Pancreas (tissue), 10 donors: ENCODE measurements around the gene EEF1AKMT2. TPM values are rescaled to one million over a fixed set of nuclear protein-coding genes. Genes with fewer than 3 reads are reported as not detected.
A peak's percentile ranks its signal among the peaks of the same experiment; 100 is the strongest.

ENCODE experiments used
- ATAC-seq, 4 donors: fragments of 200-7000 bp; cut with Tn5 transposase; one replicate each; pipeline versions ENCODE4 v1.8.0 to v1.9.1; 2020; ENCODE audit warnings: mild to moderate bottlenecking in 4 of 4, moderate library complexity in 4 of 4
- DNase-seq, 6 donors: peaks; one replicate each; pipeline ENCODE4 v3.0.0-alpha.2; 2020
- FAIRE-seq: peaks from 2 replicates; lab custom pipeline; 2012; peaks lifted over from hg19 to GRCh38; lab: Jason Lieb, UNC
- H3K27ac ChIP-seq, 4 donors: fragments of 200-600 bp; sonication (generic); 1 replicate in 3 of 4; 2 replicates in 1 of 4; pipeline versions ENCODE4 v1.5.0 to v1.8.0; 2020
- H3K27me3 ChIP-seq, 4 donors: fragments of 200-600 bp; one replicate each; pipeline ENCODE4 v1.8.0; 2021
- H3K36me3 ChIP-seq, 3 donors: fragments of 200-600 bp; sonication (generic) in 1 of 3; one replicate each; pipeline versions ENCODE4 v1.5.0 to v1.8.0; 2020 to 2021
- H3K4me1 ChIP-seq, 3 donors: fragments of 200-600 bp; one replicate each; pipeline ENCODE4 v1.8.0; 2021
- H3K4me3 ChIP-seq, 4 donors: fragments of 200-600 bp; sonication (generic) in 2 of 4; one replicate each; pipeline versions ENCODE4 v1.5.0 to v1.8.0; 2020 to 2021
- H3K9me3 ChIP-seq, 4 donors: fragments of 200-600 bp; one replicate each; pipeline ENCODE4 v1.8.0; 2021
- WGBS, 2 donors: extraction: QIAGEN DNeasy Blood & Tissue Kit; methylation state at CpG; one replicate each; pipeline ENCODE4 v1.1.7; 2013; 5-methylcytosine and 5-hydroxymethylcytosine counted together
- intact Hi-C, 3 donors: fragments of 100-400 bp; cut with DNase I; formaldehyde crosslinking; loops; one replicate each; pipeline versions ENCODE4 v1.11.1 to v1.14.2; 2022
- polyA plus RNA-seq, 2 donors: library from polyadenylated mRNA; stranded (reverse); fragments of 200-250 nt; gene quantifications; one replicate each; pipeline ENCODE4 v1.2.3, GENCODE V29; 2013
- total RNA-seq, 6 donors: library from RNA; stranded (reverse); fragmentation: NEBNext Ultra II Directional in 4 of 6; extraction: Animal tissue kit (Norgen Biotek cat#: 25700) in 4 of 6; gene quantifications; one replicate each; pipeline versions ENCODE4 v1.2.1 to v1.2.4, GENCODE V29; 2021 to 2023
- TF ChIP-seq, protein P1 (sequence below), 4 donors: fragments of 200-600 bp; sonication (generic) in 3 of 4; IDR thresholded peaks; one replicate each; pipeline versions ENCODE4 v1.5.0 to v1.8.0; 2021; ENCODE audit warnings: antibody characterized with exemption in 4 of 4
- donor health status: healthy with polysubstance abuse.
- donor health status: DM: no; HTN: no; CAD: no; lungs with moderate emphysema.
- donor health status: DM: no; HTN: no; CAD: no.
- donor health status: control.
- donor health status: control.
- donor health status: Bipolar disorder and iron deficiency.
- donor health status: DM: yes; HTN: yes; CAD: no.
- donor health status: DM: no; HTN: no; CAD: no.
- donor health status: DM: no; HTN: no; CAD: no.
- donor health status: DM: yes; HTN: yes; CAD: no.

Gene EEF1AKMT2
- total and polyA plus RNA-seq, 8 donors = 5.7 to 11.9 (median 8.1) TPM

- H3K27me3 ChIP-seq = no peaks in the 10 kb centered on the region
- no peak for FAIRE-seq
- peaks cover 0 to 6% (median 0%) of the 10 kb centered on the region in 3 donors for H3K36me3 ChIP-seq
- TF ChIP-seq, protein P1, sequence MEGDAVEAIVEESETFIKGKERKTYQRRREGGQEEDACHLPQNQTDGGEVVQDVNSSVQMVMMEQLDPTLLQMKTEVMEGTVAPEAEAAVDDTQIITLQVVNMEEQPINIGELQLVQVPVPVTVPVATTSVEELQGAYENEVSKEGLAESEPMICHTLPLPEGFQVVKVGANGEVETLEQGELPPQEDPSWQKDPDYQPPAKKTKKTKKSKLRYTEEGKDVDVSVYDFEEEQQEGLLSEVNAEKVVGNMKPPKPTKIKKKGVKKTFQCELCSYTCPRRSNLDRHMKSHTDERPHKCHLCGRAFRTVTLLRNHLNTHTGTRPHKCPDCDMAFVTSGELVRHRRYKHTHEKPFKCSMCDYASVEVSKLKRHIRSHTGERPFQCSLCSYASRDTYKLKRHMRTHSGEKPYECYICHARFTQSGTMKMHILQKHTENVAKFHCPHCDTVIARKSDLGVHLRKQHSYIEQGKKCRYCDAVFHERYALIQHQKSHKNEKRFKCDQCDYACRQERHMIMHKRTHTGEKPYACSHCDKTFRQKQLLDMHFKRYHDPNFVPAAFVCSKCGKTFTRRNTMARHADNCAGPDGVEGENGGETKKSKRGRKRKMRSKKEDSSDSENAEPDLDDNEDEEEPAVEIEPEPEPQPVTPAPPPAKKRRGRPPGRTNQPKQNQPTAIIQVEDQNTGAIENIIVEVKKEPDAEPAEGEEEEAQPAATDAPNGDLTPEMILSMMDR (IDR thresholded peaks at IDR 0.05) = no peak
- H3K9me3 ChIP-seq = no peaks in the 10 kb centered on the region
- intact Hi-C loops = no loop called here
- peaks cover 0 to 14% (median 14%) of the 10 kb centered on the region in 3 donors for H3K4me1 ChIP-seq
- no peak for DNase-seq
- 90% methylated on average over 10 of the region's 10 CpGs for WGBS, 2 donors
- ATAC-seq = peak in 2 of 4 donors; percentile 26
- H3K4me3 ChIP-seq = no peak overlapping the region
- no peak overlapping the region for H3K27ac ChIP-seq
Measured at GRCh38 chr10:124709861-124710260, 81.8 kb downstream of the EEF1AKMT2 start.

DNA sequence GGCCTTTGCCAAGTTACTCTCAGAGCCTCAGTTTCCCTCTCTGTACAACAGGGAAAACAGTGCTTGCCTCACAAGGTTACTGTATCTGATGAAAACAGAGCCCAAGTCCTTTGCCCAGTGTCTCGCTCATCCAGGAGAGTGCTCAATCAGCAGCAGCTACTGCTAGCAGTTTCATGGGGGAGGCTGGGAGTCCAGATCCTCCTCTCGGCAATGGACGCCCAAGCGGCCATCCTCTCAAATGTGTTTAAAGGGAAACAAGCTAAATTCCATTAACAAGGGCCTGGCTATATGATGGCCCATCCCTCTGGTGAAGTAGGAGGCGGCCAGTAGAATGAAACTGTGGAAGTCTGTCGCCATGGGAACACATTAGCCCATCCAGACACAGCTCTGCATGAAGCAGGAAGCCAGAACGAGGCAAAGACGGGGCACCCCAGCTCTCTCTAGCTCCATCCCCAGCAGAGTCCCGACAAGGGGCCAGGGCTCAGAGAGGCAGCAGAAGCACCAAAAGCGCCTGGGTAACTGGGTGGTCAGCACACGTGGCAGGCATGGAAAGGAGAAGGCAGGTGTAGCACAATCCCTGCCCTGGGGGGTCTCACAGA, 82.7 kb downstream of the EEF1AKMT2 start:
- WGBS, 2 donors = 82% methylated on average over 11 of the region's 11 CpGs

GRCh38 chr10:124708246-124708779, 83.4 kb downstream of the EEF1AKMT2 start:
- no peak overlapping the region for H3K4me3 ChIP-seq
- H3K27ac ChIP-seq = peak overlapping the region in 2 of 4 donors; percentile 31 to 47
- H3K4me1 ChIP-seq = peaks cover 6 to 23% (median 21%) of the 10 kb centered on the region in 3 donors
- intact Hi-C loops = no loop called here
- no peaks in the 10 kb centered on the region for H3K9me3 ChIP-seq
- H3K36me3 ChIP-seq = peaks cover 0 to 6% (median 0%) of the 10 kb centered on the region in 3 donors
- ATAC-seq (peak; percentile 22 to 57 (median 31)), FAIRE-seq (no peak), DNase-seq (no peak)
- WGBS, 2 donors = 37 to 50% methylated on average over 9 of the region's 9 CpGs
- no peaks in the 10 kb centered on the region for H3K27me3 ChIP-seq
- TF ChIP-seq, protein P1 (IDR thresholded peaks at IDR 0.05) = no peak

More for the DNA sequence above, 82.7 kb downstream of the EEF1AKMT2 start:
- Histone ChIP-seq H3K4me3 (no peak overlapping the region), H3K36me3 (peaks cover 0 to 6% (median 0%) of the 10 kb centered on the region in 3 donors), H3K4me1 (peaks cover 0 to 16% (median 14%) of the 10 kb centered on the region in 3 donors), H3K9me3 (no peaks in the 10 kb centered on the region), H3K27me3 (no peaks in the 10 kb centered on the region), H3K27ac (peak overlapping the region in 1 of 4 donors; percentile 47)
- ATAC-seq (peak in 3 of 4 donors; percentile 6 to 47 (median 22)), DNase-seq (no peak), FAIRE-seq (no peak)
- intact Hi-C loops = no loop called here
- TF ChIP-seq, protein P1 (IDR thresholded peaks at IDR 0.05) = no peak

Other genes starting within 250 kb of the EEF1AKMT2 start
- gene FAM53B, start 47.5 kb downstream of the EEF1AKMT2 start, total RNA-seq = 10 to 100 TPM in 1 of 6 donors, 1 to 10 TPM in 5; 6.5 to 16.4 (median 8.5) TPM
- gene FAM53B, start 47.5 kb downstream of the EEF1AKMT2 start, polyA plus RNA-seq = 1 to 10 TPM; 5.3 to 9.7 TPM
- 1 to 10 TPM; 2.8 to 7.2 (median 4.9) TPM for gene ABRAXAS2, start 9.9 kb upstream of the EEF1AKMT2 start, total RNA-seq
- 1 to 10 TPM; 2.4 to 4.8 TPM for gene ABRAXAS2, start 9.9 kb upstream of the EEF1AKMT2 start, polyA plus RNA-seq
- gene ZRANB1, start 150.2 kb upstream of the EEF1AKMT2 start, total RNA-seq = 10 to 100 TPM in 1 of 6 donors, 1 to 10 TPM in 5; 5.8 to 12.2 (median 7.7) TPM
- gene ZRANB1, start 150.2 kb upstream of the EEF1AKMT2 start, polyA plus RNA-seq = 1 to 10 TPM; 4.3 to 8.7 TPM